Hepatocyte (in vitro differentiated cells): ENCODE results near the gene CCDC13. TPM values are rescaled to one million over a fixed set of nuclear protein-coding genes. Genes with fewer than 3 reads are reported as not detected.
A peak's percentile ranks its signal among the peaks of the same experiment; 100 is the strongest.

ENCODE experiments used
- DNase-seq: peaks from one replicate; pipeline ENCODE4 v3.0.0-alpha.2; 2016; ENCODE audit warnings: low spot score
- H2AFZ ChIP-seq: fragments of 200-600 bp; sonication (generic); 2 replicates; pipeline ENCODE4 v1.6.0; 2016; ENCODE audit warnings: antibody characterized with exemption, mild to moderate bottlenecking
- H3K27ac ChIP-seq: fragments of 200-600 bp; sonication (generic); 2 replicates; pipeline ENCODE4 v1.5.1; 2016; ENCODE audit warnings: mild to moderate bottlenecking
- H3K27me3 ChIP-seq: fragments of 200-600 bp; sonication (generic); 2 replicates; pipeline ENCODE4 v1.6.1; 2016
- H3K36me3 ChIP-seq: fragments of 200-600 bp; sonication (generic); replicated peaks from 2 replicates; pipeline ENCODE4 v1.5.1; 2016; ENCODE audit warnings: low read depth; ENCODE audit not compliant: insufficient read depth
- H3K4me1 ChIP-seq: fragments of 200-600 bp; sonication (generic); 2 replicates; pipeline ENCODE4 v1.5.1; 2016; ENCODE audit warnings: mild to moderate bottlenecking, moderate library complexity; ENCODE audit not compliant: insufficient read depth
- H3K4me2 ChIP-seq: fragments of 200-600 bp; sonication (generic); 2 replicates; pipeline ENCODE4 v1.6.0; 2016
- H3K4me3 ChIP-seq: fragments of 200-600 bp; sonication (generic); 2 replicates; pipeline ENCODE4 v1.5.1; 2016; ENCODE audit warnings: mild to moderate bottlenecking
- H3K79me2 ChIP-seq: fragments of 200-600 bp; sonication (generic); 2 replicates; pipeline ENCODE4 v1.6.0; 2017; ENCODE audit warnings: mild to moderate bottlenecking
- H3K9me2 ChIP-seq: fragments of 200-600 bp; sonication (generic); replicated peaks from 2 replicates; pipeline ENCODE4 v1.6.0; 2017; ENCODE audit warnings: mild to moderate bottlenecking; ENCODE audit not compliant: insufficient read depth
- H3K9me3 ChIP-seq: fragments of 200-600 bp; sonication (generic); 2 replicates; pipeline ENCODE4 v1.5.1; 2016; ENCODE audit warnings: low read depth, mild to moderate bottlenecking
- H4K20me1 ChIP-seq: fragments of 200-600 bp; sonication (generic); 2 replicates; pipeline ENCODE4 v1.6.0; 2016; ENCODE audit warnings: mild to moderate bottlenecking; ENCODE audit not compliant: insufficient read depth, poor library complexity, severe bottlenecking
- CTCF ChIP-seq: fragments of 200-600 bp; sonication (generic); IDR thresholded peaks from 2 replicates; pipeline ENCODE4 v1.5.1; 2016; ENCODE audit warnings: antibody characterized with exemption, mild to moderate bottlenecking; ENCODE audit not compliant: poor library complexity
- EZH2 ChIP-seq: fragments of 200-600 bp; sonication (generic); IDR thresholded peaks from 2 replicates; pipeline ENCODE4 v1.6.1; 2016; ENCODE audit warnings: antibody characterized with exemption, mild to moderate bottlenecking, borderline replicate concordance
- EZH2phosphoT487 ChIP-seq: fragments of 200-600 bp; sonication (generic); IDR thresholded peaks from one replicate; pipeline ENCODE4 v1.6.1; 2018; ENCODE audit warnings: antibody characterized with exemption, mild to moderate bottlenecking, low read depth, moderate library complexity; ENCODE audit not compliant: unreplicated experiment, severe bottlenecking
- WGBS: methylation state at CpG from one replicate; pipeline ENCODE4 v1.1.6; 2016; ENCODE audit warnings: low lambda C conversion rate; ENCODE audit errors: missing lambda C conversion rate; 5-methylcytosine and 5-hydroxymethylcytosine counted together
- polyA plus RNA-seq: library from polyadenylated mRNA; unstranded; fragments of >200 nt; fragmentation: Nextera tagmentation; extraction: Ambion mirVana; gene quantifications from 2 replicates; pipeline ENCODE4 v1.2.1, GENCODE V29; 2016
- total RNA-seq: library from RNA; depleted of rRNA; stranded (reverse); fragments of >200 nt; gene quantifications from 2 replicates; pipeline ENCODE4 v1.2.3, GENCODE V29; 2014

CCDC13 gene
- total and polyA plus RNA-seq, 2 experiments from 2014 or later: 0.63 TPM; not detected in 1

DNA sequence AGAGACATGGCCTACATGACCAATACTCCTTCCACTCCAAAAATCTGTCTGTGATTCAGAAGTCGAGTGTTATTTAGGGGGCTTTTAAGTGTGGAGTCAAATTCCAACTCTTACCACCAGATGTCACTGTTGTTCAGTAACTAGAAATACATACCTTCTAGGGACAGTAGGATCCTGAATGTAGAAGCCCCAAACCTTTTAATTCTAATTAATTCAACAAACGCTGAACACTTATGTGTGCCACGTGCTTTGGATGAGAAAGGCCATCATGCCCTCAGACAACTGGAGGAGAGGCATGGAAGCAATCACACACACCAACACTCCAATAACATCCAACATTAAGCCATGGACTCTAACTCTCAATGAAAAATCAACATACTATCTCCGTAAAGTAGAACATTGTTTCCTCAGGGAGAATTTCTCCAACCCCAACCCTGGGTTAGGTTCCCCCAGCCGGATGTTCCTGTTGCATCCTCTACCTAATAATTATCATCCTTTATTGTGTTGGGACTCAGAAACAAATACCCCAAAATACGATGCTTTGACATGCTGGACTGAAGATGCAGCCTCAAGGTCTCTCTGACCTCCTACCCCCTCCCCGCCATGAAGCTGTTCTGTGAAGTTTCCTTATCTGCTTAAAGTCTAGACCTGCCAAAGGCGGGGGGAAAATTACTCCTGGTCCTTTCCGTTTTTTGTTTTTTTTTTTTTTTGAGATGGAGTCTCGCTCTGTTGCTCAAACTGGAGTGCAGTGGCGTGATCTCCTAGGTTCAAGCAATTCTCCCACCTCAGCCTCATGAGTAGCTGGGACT lies 8.0 kb upstream of the CCDC13 start:
- H3K9me3 ChIP-seq: no peaks in the 10 kb centered on the region
- H3K27ac ChIP-seq: no peak overlapping the region
- peaks cover 4% of the 10 kb centered on the region for H3K36me3 ChIP-seq
- no peaks in the 10 kb centered on the region for H3K4me1 ChIP-seq
- no peaks in the 10 kb centered on the region for H3K9me2 ChIP-seq
- H3K27me3 ChIP-seq: no peaks in the 10 kb centered on the region
- H4K20me1 ChIP-seq: no peaks in the 10 kb centered on the region
- no peak overlapping the region for H3K4me3 ChIP-seq
- peak; percentile 83 for TF ChIP-seq CTCF
- TF ChIP-seq EZH2: no peak
- H2AFZ ChIP-seq: no peak overlapping the region
- H3K4me2 ChIP-seq: no peak overlapping the region
- WGBS: 62% methylated on average over 11 of the region's 11 CpGs
- peaks cover 5% of the 10 kb centered on the region for H3K79me2 ChIP-seq
- DNase-seq: peak; percentile 86

DNA sequence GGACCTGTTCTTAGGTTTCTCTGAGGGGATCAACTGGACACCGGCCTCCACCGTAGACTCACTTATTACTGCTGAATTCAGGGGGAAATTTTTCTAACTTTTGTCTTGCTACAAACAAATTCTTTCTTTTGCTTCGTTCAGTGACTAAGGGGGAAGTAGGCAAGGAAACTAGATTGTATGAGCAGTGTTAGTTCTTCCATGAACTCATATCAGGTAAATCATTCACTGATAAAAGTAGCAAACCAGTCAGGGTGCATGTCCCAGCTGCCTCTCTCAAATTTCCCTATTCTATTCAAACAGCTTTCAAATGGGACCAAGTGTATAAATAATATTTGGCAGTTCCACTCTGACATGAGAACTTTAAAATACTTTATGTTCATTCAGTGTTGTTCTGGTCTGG lies 7.3 kb upstream of the CCDC13 start:
- H3K4me1 ChIP-seq: no peaks in the 10 kb centered on the region
- whole genome bisulfite sequencing: 85% methylated on average over 3 of the region's 3 CpGs
- no peak overlapping the region for H3K4me2 ChIP-seq
- H3K4me3 ChIP-seq: no peak overlapping the region
- no peak overlapping the region for H2AFZ ChIP-seq
- H3K27ac ChIP-seq: peak overlapping the region; percentile 24
- no peak for TF ChIP-seq CTCF
- TF ChIP-seq EZH2: no peak
- no peak for TF ChIP-seq EZH2phosphoT487
- no peaks in the 10 kb centered on the region for H3K27me3 ChIP-seq
- DNase-seq: no peak
- H4K20me1 ChIP-seq: no peaks in the 10 kb centered on the region
- no peaks in the 10 kb centered on the region for H3K9me2 ChIP-seq
- no peaks in the 10 kb centered on the region for H3K9me3 ChIP-seq
- H3K36me3 ChIP-seq: peaks cover 3% of the 10 kb centered on the region
- H3K79me2 ChIP-seq: peaks cover 2% of the 10 kb centered on the region

GRCh38 chr3:42778644-42779043 lies 5.6 kb upstream of the CCDC13 start:
- Histone ChIP-seq H3K4me2 (no peak overlapping the region), H3K4me3 (no peak overlapping the region), H3K79me2 (peaks cover 2% of the 10 kb centered on the region), H3K9me2 (no peaks in the 10 kb centered on the region), H3K4me1 (no peaks in the 10 kb centered on the region), H3K36me3 (no peaks in the 10 kb centered on the region), H4K20me1 (no peaks in the 10 kb centered on the region), H3K27ac (no peak overlapping the region), H3K9me3 (no peaks in the 10 kb centered on the region), H2AFZ (no peak overlapping the region), H3K27me3 (no peaks in the 10 kb centered on the region)
- WGBS: 96% methylated on average over 2 of the region's 2 CpGs
- DNase-seq: no peak
- TF ChIP-seq CTCF: no peak
- TF ChIP-seq EZH2: no peak
- no peak for TF ChIP-seq EZH2phosphoT487
